HK-2 (cell line): ENCODE results near the gene TBC1D1.
A peak's percentile ranks its signal among the peaks of the same experiment; 100 is the strongest.

ENCODE experiments used
- DNase-seq: peaks from one replicate; pipeline ENCODE4 v3.0.0-alpha.2; 2018; ENCODE audit not compliant: unreplicated experiment

Gene TBC1D1

DNA sequence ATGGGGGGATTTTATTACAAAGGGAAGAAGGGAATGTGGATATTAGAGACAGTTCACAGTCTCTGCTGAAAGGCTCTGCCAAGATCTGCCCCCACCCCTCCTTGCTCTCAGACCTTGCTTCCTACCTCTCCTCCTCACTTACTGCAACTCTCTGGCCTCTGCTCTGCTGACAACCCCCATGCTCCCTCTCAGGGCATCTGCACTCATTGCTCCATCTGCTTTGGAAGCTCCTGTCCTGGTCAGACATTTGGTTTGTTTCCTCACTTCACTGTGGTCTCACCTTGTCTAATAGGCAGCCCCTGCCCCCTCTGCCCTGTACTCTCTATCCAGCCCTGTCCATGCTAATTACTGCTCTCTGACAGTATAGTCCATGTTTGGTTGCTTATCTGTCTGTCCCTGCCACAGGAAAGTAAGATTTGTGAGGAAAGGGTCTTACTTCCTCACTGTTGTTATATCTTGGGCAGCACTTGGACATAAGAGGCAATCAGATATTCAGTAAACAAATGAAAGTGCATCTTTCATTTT, 258.6 kb downstream of the TBC1D1 start:
- DNase-seq: no peak

DNA sequence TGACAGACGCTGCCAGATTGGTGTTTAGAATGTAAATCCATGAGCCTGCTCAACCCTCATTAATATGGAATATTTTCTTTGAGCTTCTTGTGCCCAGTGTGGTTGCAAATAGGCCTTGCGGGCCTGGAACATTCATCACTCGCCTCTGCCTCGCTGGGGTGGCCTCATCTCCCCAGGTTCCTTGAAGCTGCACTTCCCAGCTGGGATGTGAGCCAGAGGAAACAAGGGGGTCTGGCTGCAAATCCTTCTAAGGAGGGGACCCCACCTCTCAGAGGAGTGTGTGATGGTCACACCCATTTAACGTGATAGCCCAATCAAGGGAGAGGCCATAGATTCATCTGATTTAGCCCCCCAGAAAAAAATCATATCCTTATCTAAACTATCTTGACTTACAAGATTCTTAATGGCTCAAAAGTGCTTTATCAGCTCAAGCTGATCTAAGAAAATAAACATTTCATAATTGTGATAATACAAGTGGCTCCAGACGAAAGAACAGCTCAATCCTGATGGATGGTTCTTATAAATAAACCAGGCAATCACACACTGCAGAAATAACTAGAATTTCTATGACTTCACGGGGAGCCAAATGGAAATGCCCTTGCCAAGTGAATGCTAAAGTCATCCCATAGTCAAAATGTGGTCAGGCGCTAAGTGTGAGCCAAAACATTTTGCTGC, 259.2 kb downstream of the TBC1D1 start:
- DNase-seq: no peak

DNA sequence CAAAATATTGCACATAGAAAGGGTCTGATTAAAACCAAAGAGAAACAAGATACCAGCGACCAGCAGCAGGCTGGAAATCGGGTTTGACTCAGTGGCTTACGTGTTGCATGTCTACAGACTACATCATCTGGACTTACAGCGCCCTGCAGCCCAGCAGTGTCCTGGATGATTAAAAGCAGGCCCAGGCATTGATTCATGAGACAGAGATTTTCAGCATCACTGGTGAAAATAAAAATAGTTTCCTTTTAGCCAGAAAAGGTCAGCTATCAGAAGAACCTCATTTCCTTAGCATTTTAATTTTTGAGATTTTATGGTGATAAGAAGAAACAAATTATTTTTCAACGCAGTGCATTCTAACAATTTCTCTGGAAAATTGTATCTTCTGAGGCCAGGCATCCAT, 259.9 kb downstream of the TBC1D1 start:
- DNase-seq: no peak

DNA sequence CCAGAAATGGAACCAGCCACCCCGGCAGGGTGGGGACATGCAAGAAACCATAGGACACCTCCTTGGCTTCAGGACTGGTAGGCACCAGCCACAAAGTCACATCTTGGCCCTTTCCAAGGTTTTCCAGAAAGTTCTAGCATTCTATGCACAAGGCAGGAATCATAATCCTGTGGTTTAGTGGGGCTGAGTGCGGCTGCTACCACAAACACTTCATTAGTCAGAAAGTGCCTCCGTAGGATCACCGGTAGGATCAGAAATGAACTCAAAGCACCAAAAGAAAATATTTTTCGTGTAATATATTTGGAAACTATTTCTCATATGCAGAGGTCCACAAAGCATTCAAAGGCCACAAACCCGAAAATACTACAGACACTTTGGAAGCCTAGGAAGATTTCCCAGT, 261.0 kb downstream of the TBC1D1 start:
- DNase-seq: no peak

DNA sequence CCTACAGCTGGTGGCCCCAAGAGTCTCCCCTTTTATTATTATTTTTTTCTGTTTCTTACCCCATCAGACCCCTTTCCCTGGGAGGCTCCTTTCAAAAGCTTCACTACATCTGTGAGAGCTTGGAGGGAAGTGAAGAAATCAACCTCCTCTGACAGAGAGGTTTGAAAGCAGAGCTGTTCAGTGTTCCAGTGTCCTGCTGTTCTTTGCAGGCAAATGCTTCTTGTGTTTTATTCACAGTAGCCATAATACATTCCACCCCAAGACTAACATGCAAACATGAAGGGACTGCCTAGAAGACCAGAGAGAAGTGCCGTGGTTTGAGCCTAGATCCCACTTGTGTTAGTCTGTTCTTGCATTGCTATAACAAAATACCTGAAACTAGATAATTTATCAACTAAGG, 261.4 kb downstream of the TBC1D1 start:
- DNase-seq: no peak

DNA sequence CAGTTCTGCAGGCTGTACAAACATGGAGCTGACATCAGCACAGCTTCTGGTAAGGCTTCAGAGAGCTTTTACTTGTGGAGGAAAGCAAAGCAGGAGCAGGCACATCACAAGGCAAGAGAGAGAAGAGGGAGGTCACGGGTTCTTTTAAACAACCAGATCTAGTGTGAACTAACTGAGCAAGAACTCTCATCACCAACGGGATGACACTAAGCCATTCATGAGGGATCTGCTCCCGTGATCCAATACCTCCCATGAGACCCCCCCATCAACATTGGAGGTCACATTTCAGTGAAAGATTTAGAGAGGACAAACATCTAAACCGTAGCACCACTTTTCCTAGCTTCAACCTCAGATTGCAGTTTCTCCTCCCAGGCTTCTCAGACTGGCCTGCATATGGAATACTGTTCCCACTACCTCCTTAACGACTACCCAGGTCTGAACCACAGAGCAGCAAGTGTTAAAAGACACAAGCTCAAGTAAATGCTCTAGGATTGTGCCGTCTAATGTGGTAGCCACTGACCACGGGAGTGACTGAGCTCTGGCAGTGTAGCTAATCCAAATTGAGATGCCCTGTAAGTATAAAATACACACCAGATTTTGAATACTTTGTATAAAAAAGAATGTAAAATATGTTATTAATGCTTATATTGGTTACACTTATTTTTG, 262.0 kb downstream of the TBC1D1 start:
- no peak for DNase-seq

DNA sequence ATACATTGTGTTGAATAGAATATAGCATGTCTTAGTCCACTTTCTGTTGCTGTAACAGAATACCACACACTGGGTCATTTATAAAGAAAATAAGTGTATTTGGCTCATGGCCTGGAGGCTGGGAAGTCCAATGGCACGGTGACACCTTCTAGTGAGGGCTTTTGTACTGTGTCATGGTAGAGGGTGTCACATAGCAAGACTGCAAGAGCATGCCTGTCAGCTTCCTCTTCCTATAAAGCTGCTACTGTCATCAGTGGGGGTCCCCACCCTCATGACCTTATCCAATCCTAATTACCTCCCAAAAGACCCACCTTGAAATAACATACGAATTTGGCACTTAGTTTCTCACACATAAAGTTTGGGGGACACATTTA, 262.5 kb downstream of the TBC1D1 start:
- no peak for DNase-seq

DNA sequence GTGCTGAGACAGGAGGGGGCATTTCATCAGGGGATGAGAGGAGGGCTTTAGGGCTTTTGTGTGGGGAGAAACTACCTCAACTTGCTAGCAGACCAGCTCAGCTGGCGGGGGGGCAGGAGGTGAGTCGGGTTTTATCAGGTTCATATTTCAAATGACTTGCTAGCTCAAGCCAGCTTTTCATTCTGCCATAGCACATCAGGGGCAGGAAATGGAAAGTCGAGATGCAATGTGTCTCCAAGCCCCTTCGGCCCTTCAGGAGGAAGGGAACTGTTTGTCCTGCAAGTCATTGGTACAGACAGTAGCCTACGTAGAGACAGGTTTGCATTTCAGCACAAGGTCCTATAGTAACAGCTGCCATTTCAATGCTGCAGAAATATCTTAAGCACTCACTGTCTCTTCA, 263.4 kb downstream of the TBC1D1 start:
- DNase-seq: no peak

DNA sequence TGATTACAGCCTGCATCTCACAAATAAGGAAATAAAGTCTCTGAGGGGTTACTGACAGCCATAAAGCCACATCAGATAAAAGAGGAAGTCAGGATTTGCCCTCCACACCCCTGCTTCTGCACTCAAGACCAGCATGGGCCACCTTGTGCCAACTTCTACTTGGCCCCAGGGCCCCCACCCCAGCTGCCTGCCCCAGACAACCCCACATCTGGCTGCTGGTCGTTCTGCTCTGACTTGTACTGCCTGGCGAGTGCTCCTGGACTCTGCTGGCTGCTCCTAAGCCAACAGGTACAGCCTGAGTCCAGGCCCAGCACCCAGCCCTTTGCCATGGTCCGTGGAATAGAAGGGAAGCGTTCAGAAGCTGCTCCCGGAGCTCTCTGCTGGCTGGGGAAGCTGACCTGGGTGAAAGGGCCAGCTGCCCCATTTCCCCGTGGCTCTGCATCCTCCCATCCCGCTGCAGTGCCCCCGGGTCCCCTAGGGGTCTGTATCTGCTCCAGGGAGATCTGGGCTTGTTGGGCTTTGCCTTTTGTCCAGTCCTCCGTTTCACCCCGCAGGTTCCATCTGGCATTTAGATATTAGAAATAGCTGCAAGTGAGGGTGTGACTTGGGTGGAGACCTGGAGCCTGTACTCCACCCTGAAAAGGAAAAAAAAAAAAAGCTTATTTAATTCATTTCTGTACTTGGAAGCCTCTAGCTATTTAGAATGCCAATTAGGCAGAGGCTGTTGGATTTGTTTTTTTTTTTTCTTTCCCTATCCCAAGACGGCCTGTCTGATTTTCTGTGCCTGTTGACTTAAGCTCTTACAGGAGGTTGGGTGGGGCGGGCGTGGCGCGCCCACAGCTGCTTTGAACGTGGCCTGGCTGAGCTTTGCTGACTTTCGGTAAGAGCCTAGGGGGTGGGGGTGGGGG, 264.1 kb downstream of the TBC1D1 start:
- DNase-seq: no peak

DNA sequence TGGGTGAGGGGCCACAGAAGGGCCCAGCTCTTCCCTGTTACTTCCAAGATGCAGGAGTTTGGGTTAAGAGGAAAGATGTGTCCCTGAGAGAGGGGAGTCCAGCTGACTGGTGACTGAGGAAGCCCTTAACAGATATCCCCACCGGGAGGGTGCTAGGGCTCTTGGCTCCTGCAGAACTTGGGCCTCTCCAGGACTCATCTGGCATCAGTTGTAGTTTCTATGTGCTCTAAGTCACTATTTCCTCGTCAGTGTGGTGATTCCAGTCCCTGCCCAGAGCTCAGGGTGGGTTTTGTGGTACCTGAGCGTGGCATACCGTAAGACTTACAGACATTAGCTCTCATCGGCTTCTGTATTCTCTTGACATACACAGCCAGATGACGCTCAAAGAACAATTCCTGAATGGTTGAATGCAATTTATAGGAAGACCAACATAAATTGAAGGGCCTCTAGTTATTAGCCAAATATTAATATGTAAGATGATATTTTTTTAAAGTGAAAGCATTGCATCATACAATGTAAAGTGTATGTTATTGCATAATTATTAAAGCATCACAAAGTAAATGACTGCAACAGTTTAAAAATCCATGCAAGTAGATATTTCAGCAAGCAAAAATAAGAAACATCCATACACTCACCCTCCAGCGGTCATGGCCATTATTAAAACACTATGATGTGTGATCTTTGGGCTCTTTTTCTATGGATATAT, 264.9 kb downstream of the TBC1D1 start:
- DNase-seq: no peak

DNA sequence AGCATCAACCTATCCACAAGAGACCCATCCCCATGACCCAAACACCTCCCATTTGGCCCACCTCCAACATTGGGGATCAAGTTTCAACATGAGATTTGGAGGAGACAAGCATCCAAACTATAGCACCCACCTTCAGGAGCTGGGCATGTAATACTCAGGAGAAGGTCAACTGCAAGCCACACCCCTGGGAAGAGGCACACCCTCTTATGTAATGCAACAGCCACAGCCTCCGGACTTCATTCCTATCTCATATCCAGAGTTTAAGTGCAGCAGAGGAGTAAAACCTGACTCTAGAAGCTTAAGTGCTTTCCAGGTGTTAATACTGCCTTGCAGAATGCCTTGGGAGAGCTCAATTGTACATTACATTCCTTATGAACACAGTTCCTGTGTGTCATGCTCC, 266.7 kb downstream of the TBC1D1 start:
- no peak for DNase-seq

DNA sequence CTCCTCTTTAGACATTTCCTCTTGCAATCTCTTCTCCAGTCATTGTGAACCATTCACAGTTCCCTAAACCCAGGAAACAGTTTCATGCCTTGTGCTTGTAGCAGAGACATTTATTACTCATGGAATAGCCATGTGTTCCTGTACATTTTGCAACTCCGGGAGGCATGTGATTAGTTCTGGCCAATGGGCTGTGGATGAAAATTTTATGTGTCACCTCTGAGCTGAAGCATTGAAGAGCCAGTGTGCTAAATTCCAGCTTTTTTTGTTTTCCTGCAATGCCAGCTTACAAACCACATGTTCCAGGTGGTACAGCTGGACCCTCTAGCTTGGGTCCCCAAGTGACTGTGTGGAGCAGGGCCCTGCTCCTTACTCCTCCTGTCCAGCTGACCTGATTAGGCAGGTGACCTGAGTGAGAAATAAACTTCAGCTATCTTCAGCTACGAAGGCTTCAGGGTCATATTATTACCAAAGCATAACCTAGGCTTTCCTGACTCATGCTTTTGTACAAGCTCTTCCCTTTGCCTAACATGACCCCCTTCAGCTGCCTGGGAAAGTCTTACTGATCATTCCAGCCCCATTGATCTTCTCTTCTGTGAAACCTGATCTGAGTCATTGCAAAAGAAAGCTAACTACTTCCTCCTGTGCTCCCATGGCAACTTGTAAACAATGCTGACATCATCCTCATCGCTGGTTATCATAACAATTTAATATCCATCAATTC, 269.8 kb downstream of the TBC1D1 start:
- peak; percentile 71 for DNase-seq

DNA sequence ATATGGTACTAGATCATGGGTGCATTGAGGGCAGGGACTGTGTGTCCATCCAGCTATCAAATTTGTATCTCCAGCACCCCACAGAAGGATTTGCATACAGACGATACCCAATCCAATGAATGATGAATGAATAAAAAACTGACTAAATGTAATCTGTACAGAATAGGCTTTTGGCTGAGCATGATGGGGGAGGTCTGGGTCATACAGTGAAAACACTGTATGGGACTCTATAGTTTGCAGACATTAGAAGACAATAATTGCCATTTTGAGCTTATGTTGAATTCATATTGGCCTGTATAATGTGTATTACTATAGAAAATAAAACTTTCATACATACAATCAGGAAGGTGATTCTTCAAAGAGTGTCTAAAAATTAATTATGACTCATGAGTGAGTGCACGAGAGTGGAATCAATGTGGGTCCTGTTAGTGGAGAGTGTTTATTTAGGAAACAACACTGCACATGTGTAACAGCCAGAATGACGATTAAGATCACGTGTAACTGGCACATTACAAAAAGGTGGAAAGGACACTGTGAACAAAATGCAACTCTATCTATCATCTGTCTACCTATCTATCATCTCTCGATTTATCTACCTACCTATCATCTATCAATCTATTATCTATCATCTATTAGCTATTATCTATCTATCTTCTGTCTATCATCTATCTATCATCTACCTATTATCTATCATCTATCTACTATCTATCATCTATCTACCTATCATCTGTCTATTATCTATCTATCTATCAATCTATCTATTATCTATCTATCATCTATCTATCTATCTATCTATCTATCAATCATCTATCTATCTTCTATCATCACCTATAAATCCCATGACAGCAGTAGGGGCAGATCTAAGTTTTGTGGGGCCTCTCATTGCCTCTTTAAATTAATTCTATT, 270.6 kb downstream of the TBC1D1 start:
- DNase-seq: no peak

DNA sequence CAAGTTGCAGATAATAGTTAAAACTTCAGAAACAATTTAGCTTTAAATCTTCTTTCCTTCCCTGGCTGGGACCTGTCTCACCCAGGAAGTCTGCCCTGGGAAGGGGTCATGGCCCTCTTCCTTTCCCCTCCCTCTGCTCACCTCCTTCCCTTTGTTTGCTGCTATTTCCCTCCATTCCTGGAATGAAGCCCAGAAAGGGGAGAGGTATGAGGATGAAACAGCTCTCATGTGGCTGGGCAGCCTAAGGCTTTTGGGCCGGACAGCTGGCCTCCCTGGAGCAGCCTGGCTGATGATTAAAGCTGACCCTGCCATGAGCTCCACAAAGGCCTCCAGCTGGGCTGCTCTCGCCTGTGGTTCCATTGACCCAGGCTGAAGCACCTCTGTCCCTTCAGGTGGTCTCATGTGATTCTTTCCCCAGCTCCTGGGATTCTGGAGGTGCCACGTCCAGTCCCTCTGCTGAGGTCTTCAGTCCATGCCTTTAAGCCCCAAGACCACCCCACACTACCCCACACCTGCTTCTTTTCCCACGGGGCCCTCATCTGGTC, 271.4 kb downstream of the TBC1D1 start:
- peak; percentile 74 for DNase-seq

DNA sequence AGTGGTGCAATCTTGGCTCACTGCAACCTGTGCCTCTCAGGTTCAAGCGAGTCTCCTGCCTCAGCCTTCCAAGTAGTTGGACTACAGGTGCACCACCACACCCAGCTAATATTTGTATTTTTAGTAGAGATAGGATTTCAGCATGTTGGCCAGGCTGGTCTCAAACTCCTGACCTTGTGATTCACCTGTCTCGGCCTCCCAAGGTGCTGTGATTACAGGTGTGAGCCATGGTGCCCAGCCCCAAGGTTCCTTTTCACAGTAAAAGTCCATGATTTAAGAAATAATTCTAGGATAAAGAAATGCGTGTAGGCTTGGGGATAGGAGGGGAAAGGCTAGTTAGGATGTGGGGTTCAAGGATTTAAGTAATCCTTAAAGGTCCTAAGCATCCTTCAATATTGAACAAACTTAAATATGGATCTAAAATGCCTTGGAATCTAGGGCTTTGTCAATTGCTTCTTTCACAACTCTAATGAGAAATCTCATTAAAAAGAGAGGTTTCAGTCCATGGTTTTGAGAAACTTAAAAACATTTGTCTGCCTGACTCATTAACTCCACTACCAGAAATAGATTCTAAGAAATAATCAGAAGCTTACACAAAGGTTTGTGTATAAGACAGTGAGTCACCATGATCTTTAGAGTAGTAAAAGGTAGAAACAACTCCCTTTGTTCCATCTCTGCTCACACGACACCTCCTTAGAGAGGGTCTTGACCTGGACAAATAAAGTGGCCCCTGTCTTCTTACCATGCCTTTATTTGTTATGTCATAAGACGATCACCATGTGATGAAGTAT, 272.5 kb downstream of the TBC1D1 start:
- no peak for DNase-seq

DNA sequence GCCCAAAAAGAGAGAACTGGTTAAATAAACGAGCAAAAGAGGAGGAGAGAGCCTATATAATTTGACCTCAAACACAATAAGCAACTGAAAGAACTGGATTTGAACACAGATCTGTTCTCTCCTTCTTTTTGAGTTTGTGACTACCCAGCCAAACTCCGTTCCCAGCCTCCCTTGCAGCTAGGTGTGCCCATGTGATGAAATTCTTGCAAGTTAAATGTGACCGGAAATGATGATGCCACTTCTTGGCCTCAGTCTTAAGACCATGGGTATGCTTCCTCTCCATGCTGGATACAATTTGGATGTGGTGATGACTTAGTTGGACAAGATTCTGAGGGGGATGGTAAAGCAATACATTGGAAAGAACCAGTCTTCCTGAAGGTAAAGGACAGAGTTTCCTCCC, 273.5 kb downstream of the TBC1D1 start:
- no peak for DNase-seq

DNA sequence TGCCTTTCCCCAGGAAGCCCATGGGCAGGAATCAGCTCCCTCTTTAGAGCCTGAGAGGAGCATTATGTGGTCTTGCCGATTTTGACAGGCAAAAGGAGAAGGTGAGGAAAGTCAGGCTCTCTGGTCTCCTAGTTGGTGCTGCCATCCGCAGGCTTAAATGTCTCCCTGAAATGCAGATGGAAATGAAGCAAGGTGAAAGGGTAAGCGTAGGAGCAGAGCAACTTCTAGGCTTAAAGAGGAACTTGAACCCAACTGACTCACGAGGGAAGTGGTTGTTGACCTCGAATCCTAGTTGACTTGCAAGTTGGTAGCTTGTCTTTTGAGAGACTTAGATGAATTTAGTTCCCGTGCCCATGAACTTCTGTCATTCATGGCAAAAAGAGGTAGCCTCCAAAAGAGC, 275.2 kb downstream of the TBC1D1 start:
- DNase-seq: no peak

DNA sequence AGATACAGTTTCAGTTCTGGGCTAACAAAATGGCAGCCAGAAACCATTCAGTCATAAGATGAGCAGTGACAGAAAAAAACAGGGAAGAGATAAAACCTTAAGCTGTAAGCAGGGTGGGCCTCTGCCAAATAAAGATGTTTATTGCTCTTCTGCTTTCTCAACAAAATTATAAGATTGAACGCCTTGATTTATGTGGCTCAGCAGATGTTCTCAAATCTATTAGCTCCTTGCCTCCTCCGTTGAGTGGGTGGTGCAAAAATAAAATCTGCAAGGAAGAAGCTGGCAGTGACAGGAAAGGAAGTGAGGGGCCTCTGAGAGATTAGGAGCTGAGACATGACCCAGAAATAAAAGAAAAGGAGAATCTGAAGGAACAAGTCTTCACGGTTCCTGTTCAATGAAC, 275.9 kb downstream of the TBC1D1 start:
- no peak for DNase-seq

DNA sequence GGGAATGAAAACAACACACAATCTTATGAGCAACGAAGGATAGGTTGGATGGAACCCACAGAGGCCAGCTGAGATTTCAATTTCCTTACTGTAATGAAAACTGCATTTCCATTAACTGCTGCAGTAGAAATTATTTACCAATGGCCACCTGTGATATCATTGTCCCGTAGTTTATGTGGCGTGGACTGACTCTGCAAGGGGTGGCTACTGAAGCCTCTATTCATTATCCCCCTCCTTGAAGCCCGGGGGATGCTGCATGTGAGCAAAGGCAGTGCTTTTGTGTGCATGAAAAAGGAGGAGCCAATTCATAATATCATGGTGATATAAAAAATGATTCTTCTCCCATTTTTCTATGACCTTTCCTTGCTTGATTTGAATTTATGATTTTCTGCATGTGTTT, 277.1 kb downstream of the TBC1D1 start:
- DNase-seq: no peak
